Ascending aorta (tissue), 2 donors: ENCODE measurements around the gene CCDC112. TPM values are rescaled to one million over a fixed set of nuclear protein-coding genes. Genes with fewer than 3 reads are reported as not detected.

ENCODE experiments used
- DNase-seq, 2 donors: peaks; one replicate each; pipeline ENCODE4 v3.0.0-alpha.2; 2019; ENCODE audit warnings: low spot score in 2 of 2
- H3K27ac ChIP-seq, 2 donors: fragments of 200-600 bp; sonication (generic); one replicate each; pipeline ENCODE4 v1.5.1; 2016 to 2017; ENCODE audit warnings: mild to moderate bottlenecking in 1 of 2
- H3K27me3 ChIP-seq: fragments of 200-600 bp; sonication (generic); one replicate; pipeline ENCODE4 v1.5.1; 2017
- H3K36me3 ChIP-seq, 2 donors: fragments of 200-600 bp; sonication (generic); one replicate each; pipeline ENCODE4 v1.5.1; 2016
- H3K4me1 ChIP-seq, 2 donors: fragments of 200-600 bp; sonication (generic); one replicate each; pipeline ENCODE4 v1.5.1; 2016 to 2017; ENCODE audit warnings: mild to moderate bottlenecking in 1 of 2
- H3K4me3 ChIP-seq, 2 donors: fragments of 200-600 bp; sonication (generic); one replicate each; pipeline ENCODE4 v1.5.1; 2016 to 2017; ENCODE audit warnings: mild to moderate bottlenecking in 1 of 2
- H3K9me3 ChIP-seq, 2 donors: fragments of 200-600 bp; sonication (generic); one replicate each; pipeline ENCODE4 v1.5.1; 2016
- CTCF ChIP-seq, 3 experiments: fragments of 200-600 bp in 2 of 3; fragments of 450-650 bp in 1 of 3; sonication (generic) in 2 of 3; IDR thresholded peaks; one replicate each; pipeline ENCODE4 v1.5.1; 2016 to 2019; ENCODE audit warnings: antibody characterized with exemption in 3 of 3, mild to moderate bottlenecking in 1 of 3, moderate library complexity in 1 of 3
- intact Hi-C: fragments of 100-400 bp; cut with DNase I; formaldehyde crosslinking; loops from one replicate; pipeline ENCODE4 v1.15.1; 2023
- total RNA-seq: library from RNA; depleted of rRNA; stranded (reverse); fragments of >200 nt; gene quantifications from one replicate; pipeline ENCODE4 v1.1.0, GENCODE V29; 2016

The CCDC112 gene
- total RNA-seq, 1 donor from 2014 or later, result 10.4 TPM

DNA sequence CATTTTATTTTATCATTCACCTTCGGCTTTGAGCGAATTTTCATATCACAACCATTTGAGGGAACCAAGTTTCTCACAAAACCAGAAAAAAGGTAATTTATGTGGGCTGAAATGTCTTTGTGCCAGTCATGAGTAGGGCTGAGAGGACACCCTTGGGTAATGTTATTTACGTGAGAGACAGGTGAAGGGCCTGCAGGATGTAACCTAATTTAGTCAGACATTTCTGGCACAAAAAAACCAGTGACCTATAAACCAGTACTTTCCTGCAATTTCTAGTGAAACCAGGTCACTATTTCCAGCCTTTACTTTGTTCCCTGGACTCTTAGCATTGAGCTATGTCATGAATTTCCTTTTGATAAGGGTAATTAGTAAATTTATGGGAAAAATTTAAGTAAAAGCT is 17.2 kb upstream of the CCDC112 start:
- Histone ChIP-seq H3K4me1 (no peaks in the 10 kb centered on the region), H3K27ac (no peak overlapping the region), H3K36me3 (no peaks in the 10 kb centered on the region), H3K27me3 (no peaks in the 10 kb centered on the region), H3K4me3 (no peak overlapping the region), H3K9me3 (no peaks in the 10 kb centered on the region)
- TF ChIP-seq CTCF (IDR thresholded peaks at IDR 0.05), result no peak
- DNase-seq, result no peak
- intact Hi-C loops, result loop anchor here (5.0 kb wide), 1 partner anchor 519 kb away; no protein-coding TSS in a partner anchor

DNA sequence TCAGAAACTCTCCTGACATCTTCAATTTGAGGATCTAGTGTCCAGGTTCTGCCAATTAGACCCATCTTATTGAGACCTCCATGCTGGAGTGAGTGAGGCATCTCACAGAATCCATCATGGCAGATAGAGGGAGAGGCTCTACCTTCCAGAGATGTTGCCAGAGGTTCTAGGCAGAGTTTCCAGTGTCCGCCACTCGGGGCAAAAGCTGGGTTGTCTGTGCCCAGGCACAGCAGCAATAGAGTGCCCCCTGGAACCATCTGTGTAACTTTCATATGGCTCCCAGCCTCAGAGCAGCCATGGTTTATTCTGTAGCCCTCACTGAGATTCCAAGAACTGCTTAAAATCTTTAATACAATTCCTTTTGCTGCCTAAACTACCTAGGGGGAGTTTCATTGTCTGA is 16.6 kb upstream of the CCDC112 start:
- Histone ChIP-seq H3K9me3 (no peaks in the 10 kb centered on the region), H3K27me3 (no peaks in the 10 kb centered on the region), H3K36me3 (no peaks in the 10 kb centered on the region), H3K27ac (no peak overlapping the region), H3K4me1 (no peaks in the 10 kb centered on the region), H3K4me3 (no peak overlapping the region)
- DNase-seq, result no peak
- intact Hi-C loops, result loop anchor here (5.0 kb wide), 1 partner anchor 519 kb away; no protein-coding TSS in a partner anchor
- no peak for TF ChIP-seq CTCF (IDR thresholded peaks at IDR 0.05)

GRCh38 chr5:115309751-115310370 is 13.4 kb upstream of the CCDC112 start:
- Histone ChIP-seq H3K9me3 (no peaks in the 10 kb centered on the region), H3K27me3 (no peaks in the 10 kb centered on the region), H3K27ac (no peak overlapping the region), H3K4me3 (no peak overlapping the region), H3K36me3 (no peaks in the 10 kb centered on the region), H3K4me1 (no peaks in the 10 kb centered on the region)
- intact Hi-C loops, result loop anchor here (1.0 to 5.0 kb wide), 3 partner anchors 276 to 757 kb away; no protein-coding TSS in a partner anchor
- peak; percentile 44 to 68 (median 61) for TF ChIP-seq CTCF (IDR thresholded peaks at IDR 0.05)
- DNase-seq, result no peak

DNA sequence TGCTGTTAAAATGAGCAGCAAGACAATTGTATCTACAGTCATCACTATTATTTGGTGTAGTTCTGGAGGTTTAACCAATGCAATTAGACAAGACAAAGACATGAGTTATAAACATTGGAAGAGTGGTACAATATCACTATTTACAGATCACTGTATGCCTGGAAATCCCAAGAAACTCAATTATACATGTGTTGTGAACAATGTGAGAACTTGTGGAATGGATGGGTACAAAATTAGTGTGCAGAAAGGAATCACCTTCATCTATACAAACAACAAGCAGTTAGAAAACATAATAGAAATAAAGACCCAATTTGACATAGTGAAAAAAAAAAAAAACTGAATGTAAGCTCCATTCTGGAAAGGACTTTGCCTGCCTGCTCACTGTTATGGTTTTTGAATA is 12.4 kb upstream of the CCDC112 start:
- Histone ChIP-seq H3K4me3 (no peak overlapping the region), H3K27me3 (no peaks in the 10 kb centered on the region), H3K4me1 (no peaks in the 10 kb centered on the region), H3K9me3 (no peaks in the 10 kb centered on the region), H3K27ac (no peak overlapping the region), H3K36me3 (no peaks in the 10 kb centered on the region)
- TF ChIP-seq CTCF (IDR thresholded peaks at IDR 0.05), result no peak
- intact Hi-C loops, result loop anchor here (1.0 to 2.0 kb wide), 2 partner anchors 277 to 758 kb away; no protein-coding TSS in a partner anchor
- DNase-seq, result no peak

DNA sequence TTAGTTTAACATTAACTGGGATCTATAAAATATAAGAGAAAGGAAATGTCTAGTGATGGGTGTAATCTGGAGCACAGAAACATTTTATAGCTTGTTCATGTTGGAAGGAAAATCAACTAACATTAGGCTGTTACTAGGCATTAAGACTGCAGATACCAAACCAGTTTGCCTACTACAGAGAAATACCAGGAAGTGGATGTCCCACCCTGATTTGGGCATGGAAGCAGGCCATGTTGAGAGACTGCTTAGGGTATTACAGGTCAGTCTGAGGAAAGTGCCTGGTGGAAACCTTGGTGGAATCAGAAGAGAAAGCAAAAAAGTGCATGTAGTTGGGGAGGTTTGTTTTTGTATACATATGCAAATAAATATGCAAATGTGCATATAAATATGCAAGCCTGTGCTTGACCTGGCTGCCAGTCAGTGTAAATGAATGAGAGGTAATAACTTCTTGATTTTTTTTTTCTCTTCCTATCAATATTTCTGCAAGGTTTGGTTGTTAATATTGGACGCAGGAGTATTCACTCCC is 9.6 kb upstream of the CCDC112 start:
- H3K36me3 ChIP-seq, result no peaks in the 10 kb centered on the region
- no peak overlapping the region for H3K27ac ChIP-seq
- intact Hi-C loops, result no loop called here

More for the DNA sequence above, 9.6 kb upstream of the CCDC112 start:
- no peak for DNase-seq
- no peak for TF ChIP-seq CTCF (IDR thresholded peaks at IDR 0.05)
- H3K4me1 ChIP-seq, result no peaks in the 10 kb centered on the region
- H3K27me3 ChIP-seq, result no peaks in the 10 kb centered on the region
- H3K9me3 ChIP-seq, result no peaks in the 10 kb centered on the region
- H3K4me3 ChIP-seq, result no peak overlapping the region
